HG03342 (cell line): ENCODE measurements around the gene PCLAF.
"Not testable (repeated sequence)": the region's sequence is repeated elsewhere in the genome, so short reads cannot be mapped to it uniquely, and the experiment has no call there.

Experiments
- ATAC-seq: cut with Tn5 transposase; IDR thresholded peaks from one replicate; pipeline ENCODE4 v1.9.1; 2021; ENCODE audit warnings: mild to moderate bottlenecking, moderate library complexity; ENCODE audit not compliant: unreplicated experiment

PCLAF gene

DNA sequence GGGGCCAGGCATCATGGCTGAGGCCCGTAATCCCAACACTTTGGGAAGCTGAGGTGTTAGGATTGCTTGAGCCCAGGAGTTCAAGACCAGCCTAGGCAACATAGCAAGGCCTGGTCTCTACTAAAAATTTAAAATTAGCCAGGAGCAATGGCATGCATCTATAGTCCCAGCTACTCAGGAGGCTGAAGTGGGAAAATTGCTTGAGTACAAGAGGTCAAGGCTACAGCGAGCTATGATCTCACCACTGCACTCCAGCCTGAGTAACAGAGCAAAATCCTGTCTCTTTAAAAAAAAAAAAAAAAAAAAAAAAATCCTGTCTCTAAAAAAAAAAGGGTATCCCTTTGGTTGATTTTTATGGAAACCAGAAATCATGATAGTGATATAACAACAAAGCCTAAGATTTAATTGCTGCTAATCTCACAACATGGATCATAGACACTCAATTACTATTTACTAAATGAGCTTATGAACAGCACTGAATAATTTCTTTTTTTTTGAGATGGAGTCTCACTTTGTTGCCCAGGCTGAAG lies 12.1 kb downstream of the PCLAF start:
- no peak for ATAC-seq

DNA sequence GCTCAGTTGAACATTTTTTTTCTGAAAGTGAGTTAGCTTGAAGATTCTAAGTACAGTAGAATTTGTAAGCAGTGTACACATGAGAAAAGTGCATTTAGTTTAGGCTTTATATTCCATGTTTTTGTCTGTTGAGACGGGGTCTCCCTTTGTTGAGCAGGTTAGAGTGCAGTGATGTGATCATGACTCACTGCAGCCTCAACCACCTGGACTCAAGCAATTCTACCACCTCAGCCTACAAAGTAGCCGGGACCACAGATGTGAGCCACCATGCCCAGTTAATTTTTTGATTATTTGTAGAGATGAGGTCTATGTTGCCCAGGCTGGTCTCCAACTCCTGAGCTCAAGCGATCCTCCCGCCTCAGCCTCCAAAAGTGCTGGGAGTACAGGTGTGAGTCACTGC lies 20.0 kb downstream of the PCLAF start:
- ATAC-seq, result no peak

DNA sequence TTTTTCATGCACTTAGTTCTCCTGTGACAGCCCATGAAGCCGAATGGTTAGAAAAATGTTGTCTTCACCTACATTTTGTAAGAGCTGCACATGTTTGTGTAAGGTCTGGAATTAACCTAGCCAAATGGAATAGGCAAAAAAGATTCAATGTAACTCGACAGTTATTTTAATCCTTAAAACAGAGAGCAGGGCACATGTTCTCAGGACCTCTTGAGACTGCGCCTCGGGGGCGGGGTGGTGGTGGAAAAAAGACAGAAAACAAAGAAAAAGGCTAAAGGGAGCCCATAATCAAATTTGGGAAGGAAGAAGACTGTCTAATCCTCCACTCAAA lies 24.6 kb downstream of the PCLAF start:
- no peak for ATAC-seq

DNA sequence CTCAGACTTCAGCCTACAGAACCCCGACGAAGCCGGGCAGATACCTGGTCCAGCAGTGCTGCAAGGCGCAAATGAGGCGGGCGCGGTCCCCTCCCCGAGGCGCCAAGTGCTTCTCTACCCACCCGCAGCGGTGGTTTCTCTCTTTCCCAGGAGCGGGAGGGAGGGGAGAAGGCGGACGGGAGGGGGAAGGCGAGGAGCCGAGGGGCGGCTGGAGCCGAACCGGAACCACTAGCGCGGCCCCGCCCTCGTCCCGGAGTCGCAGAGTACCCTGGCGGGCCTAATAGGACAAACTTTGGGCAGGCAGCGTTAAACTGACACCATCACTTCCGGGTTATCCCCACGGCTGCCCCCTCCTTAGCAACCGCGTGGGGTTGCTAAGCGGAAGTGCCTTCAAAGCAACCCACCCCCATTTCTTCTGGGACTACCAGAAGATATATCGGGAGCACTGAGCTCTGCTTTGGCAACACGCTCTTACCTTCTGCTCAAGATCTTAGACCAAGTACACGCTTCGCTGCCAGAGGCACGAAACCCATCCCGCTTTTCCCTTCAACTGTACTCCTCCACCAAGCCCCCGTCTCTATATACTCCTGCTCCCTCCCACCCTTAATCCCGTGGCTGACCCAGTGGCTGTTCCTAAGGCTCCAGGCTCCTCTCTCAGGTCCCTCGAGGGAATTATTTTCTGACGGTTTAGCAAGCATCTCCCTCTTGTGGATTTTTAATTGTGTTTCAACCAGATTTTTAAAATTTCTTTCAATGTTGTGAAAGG lies 25.1 kb downstream of the PCLAF start, which contains the start of gene CSNK1G1:
Gene CSNK1G1 (minus strand): TSS at position 230 of the 766 bp plus-strand sequence. CDS start 55,674 bp downstream, outside the sequence.
- ATAC-seq, result peak; percentile 97

- peak; percentile 14 for ATAC-seq
Measured at GRCh38 chr15:64355348-64355943, 25.8 kb downstream of the PCLAF start.

DNA sequence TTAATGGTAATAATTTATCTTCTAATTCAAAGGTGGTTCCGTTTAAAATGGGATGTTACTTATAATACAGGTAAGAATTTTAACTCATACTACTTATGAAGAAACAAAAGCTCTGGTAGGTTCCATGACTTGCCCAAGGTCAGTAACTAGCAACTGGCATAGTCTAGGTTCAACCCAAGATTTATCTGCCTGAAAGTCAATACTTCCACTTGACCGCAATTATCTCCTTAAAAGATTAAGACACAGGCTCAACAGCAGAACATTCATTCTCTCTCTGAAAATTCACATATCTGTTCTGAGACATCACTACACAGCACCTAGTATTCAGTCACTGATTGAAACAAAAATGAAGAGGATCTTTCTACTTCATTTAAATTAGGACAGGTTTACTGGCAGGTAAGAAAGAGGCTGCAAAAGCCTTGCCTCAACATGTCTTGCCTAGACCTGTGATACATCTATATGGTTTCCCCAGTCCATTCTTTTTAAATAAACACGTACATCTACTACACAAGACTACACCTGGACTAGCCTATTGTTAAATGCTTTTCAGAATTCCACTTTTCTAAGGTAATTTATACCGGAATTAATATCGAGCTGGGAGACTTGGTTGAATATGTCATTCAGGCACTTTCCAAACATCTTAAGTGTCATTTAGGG lies 26.4 kb downstream of the PCLAF start:
- ATAC-seq, result no peak

- ATAC-seq, result no peak
Measured at GRCh38 chr15:64351265-64351664, 30.0 kb downstream of the PCLAF start.

- no peak for ATAC-seq
Measured at GRCh38 chr15:64349375-64349774, 31.9 kb downstream of the PCLAF start.

DNA sequence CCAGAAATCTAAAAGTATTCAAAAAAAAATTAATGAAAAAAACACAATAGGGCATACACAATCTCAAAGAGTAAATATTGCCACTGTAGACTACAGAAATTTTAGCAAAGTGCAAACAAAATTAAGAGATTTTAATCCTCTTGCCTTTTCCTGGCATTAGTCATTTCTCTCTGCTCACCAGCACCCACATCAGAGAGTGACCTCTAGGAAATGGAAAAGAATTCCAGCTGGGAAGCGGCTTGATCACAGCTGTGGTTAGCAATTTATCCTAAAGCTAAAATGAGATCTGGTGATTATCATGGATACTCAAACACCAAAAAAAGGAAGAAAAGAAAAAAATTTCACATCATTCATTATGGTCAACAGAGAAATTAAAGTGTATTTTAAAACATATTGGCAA lies 32.8 kb downstream of the PCLAF start:
- no peak for ATAC-seq

DNA sequence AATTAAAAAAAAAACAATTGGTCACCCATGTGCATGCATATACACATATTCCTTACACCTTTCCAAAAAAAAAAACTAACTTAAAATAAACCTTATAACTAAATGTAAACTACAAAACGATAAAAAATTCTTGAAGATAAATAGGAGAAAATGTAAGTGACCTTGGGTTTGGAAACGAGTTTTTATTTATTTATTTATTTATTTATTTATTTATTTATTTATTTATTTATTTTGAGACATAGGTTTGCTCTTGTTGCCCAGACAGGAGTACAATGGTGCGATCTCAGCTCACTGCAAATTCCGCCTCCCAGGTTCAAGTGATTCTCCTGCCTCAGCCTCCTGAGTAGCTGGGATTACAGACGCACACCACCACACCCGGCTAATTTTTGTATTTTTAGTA lies 35.0 kb downstream of the PCLAF start:
- not testable (repeated sequence) for ATAC-seq

DNA sequence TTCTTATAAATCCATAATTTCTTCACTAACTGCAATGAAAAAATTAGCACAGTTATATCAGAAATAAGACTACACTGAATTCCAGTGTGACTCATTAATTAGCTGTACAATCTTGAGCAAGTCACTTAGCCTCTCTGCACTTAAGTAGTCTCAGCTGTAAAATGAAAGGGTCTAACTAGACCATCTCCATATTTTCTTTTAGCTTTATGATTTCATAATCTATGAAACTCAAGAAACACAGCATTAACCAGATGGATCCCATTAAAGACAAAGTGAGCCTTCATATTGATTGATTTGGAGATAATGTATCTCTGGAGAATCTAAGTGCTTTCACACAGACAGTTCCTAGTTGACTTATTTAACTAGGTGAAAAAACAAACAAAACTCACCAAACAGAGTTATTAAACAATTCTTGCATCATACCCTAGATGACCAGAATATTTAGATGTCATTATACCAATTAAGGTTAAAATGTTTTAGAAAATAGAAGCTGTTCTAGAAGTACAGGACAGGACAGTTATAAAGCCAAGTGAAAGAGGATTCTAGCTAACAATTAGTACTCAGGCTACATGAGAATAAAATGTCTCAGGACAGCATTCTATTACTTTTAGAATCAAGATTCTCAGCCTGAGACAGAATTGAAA lies 36.5 kb downstream of the PCLAF start:
- no peak for ATAC-seq

DNA sequence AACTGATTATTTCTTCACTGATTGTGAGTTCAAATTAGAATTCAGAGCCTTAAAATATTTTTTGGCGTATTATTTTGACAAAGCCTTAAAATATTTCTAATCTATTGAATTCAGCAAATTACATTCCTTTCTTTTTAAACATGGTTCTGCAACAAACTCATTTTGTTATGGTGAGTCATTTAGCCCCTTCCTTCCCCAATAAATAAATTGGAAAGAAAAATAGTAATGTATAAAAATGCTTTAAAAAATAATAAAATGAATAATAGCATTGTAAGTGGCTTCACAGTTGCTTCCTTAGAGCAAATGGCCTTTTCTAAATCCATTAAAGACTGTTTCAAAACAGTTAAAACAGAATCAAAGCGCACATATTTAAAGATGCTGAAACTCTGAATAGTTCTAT lies 37.4 kb downstream of the PCLAF start:
- ATAC-seq, result no peak

- ATAC-seq, result no peak
Measured at GRCh38 chr15:64343222-64343621, 38.0 kb downstream of the PCLAF start.

DNA sequence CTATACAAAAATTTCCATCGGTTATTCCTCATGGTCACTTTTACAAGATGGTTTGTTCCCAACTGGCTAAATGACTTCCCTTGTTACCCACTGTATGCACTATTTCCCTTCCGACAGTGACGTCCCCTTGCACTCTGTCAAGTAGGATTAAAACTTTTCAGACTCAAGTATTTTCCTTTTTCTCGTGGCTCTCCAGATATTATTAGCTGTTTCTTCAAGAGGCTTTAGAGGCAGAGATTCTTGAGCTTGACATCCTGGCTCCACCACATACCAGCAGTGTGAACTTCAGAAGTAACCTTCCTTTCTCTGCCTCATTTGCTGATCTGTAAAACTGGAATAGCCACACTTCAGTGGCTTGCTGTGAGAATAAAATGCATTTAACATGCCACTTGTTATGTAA lies 39.3 kb downstream of the PCLAF start:
- ATAC-seq, result no peak

GRCh38 chr15:64340355-64340754 lies 40.9 kb downstream of the PCLAF start:
- ATAC-seq, result no peak

- no peak for ATAC-seq
Measured at GRCh38 chr15:64337761-64338160, 43.5 kb downstream of the PCLAF start.

- ATAC-seq, result no peak
Measured at GRCh38 chr15:64333986-64334929, 47.0 kb downstream of the PCLAF start.

DNA sequence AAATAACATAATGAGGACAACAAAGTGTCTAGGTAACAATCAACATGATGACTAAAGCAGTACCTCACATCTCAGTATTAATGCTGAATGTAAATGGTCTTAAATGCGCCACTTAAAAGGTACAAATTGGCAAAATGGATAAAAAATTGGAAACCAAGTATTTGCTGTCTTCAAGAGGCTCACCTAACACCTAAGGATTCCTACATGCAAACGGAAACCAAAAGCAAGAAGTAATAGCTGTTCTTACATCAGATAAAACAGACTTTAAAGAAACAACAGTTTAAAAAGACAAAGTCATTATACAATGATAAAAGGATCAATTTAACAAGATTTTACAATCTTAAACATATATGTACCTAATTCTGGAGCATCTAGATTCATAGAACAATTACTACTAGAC lies 47.7 kb downstream of the PCLAF start:
- no peak for ATAC-seq

DNA sequence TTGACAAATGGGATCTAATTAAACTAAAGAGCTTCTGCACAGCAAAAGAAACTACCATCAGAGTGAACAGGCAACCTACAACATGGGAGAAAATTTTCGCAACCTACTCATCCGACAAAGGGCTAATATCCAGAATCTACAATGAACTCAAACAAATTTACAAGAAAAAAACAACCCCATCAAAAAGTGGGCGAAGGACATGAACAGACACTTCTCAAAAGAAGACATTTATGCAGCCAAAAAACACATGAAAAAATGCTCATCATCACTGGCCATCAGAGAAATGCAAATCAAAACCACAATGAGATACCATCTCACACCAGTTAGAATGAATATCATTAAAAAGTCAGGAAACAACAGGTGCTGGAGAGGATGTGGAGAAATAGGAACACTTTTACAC lies 49.6 kb downstream of the PCLAF start:
- not testable (repeated sequence) for ATAC-seq

DNA sequence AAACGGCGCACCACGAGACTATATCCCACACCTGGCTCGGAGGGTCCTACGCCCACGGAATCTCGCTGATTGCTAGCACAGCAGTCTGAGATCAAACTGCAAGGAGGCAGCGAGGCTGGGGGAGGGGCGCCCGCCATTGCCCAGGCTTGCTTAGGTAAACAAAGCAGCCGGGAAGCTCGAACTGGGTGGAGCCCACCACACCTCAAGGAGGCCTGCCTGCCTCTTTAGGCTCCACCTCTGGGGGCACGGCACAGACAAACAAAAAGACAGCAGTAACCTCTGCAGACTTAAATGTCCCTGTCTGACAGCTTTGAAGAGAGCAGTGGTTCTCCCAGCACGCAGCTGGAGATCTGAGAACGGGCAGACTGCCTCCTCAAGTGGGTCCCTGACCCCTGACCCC lies 54.3 kb downstream of the PCLAF start:
- ATAC-seq, result not testable (repeated sequence)
